B cell (primary cell): ENCODE results near the gene RNF217. TPM values are rescaled to one million over a fixed set of nuclear protein-coding genes. Genes with fewer than 3 reads are reported as not detected.
"Not testable (repeated sequence)": the region's sequence is repeated elsewhere in the genome, so short reads cannot be mapped to it uniquely, and the experiment has no call there.

Source experiments
- ATAC-seq: fragments of 200-7000 bp; cut with Tn5 transposase; one replicate; pipeline ENCODE4 v1.10.0; 2021; ENCODE audit warnings: low read depth, mild to moderate bottlenecking, moderate number of reproducible peaks, moderate library complexity
- CTCF ChIA-PET: fragments of 350-600 bp; sonication (Branson Sonifier 250); formaldehyde crosslinking; loops from one replicate; lab custom pipeline; 2021; ENCODE audit warnings: antibody characterized with exemption, inconsistent platforms; lab: Charles Lee
- POLR2A ChIA-PET: fragments of 350-600 bp; sonication (Branson Sonifier 250); formaldehyde crosslinking; loops from one replicate; lab custom pipeline; 2021; ENCODE audit warnings: antibody characterized with exemption; lab: Charles Lee
- DNase-seq: peaks from one replicate; pipeline ENCODE4 v3.0.0; 2013
- H2AFZ ChIP-seq: 2 replicates; pipeline ENCODE4 v1.6.1; 2012; ENCODE audit warnings: mild to moderate bottlenecking, low read depth, low read length; ENCODE audit not compliant: insufficient read depth, poor library complexity, severe bottlenecking
- H3K27ac ChIP-seq, 2 donors: 1 replicate in 1 of 2; 2 replicates in 1 of 2; pipeline ENCODE4 v1.5.1; 2012 to 2013; ENCODE audit warnings: low read length in 2 of 2, mild to moderate bottlenecking in 2 of 2, moderate library complexity in 1 of 2
- H3K27me3 ChIP-seq, 4 experiments: fragments of 200-600 bp in 1 of 4; sonication (generic) in 1 of 4; replicated peaks in 1 of 4; 1 replicate in 2 of 4; 2 replicates in 2 of 4; pipeline versions ENCODE4 v1.6.1 to v1.7.0; 2013 to 2016; ENCODE audit warnings: low read length in 3 of 4, mild to moderate bottlenecking in 2 of 4, mixed read lengths in 1 of 4, moderate library complexity in 1 of 4; ENCODE audit not compliant: insufficient read depth in 4 of 4, control insufficient read depth in 3 of 4; ENCODE audit errors: control extremely low read depth in 1 of 4
- H3K36me3 ChIP-seq, 2 experiments: replicated peaks in 1 of 2; 1 replicate in 1 of 2; 2 replicates in 1 of 2; pipeline versions ENCODE4 v1.6.1 to v1.7.1; 2013; ENCODE audit warnings: low read length in 1 of 2; ENCODE audit not compliant: insufficient read depth in 2 of 2, control insufficient read depth in 1 of 2; ENCODE audit errors: control extremely low read depth in 1 of 2, extremely low read depth in 1 of 2
- H3K4me1 ChIP-seq, 2 donors: fragments of 200-600 bp in 1 of 2; sonication (generic) in 1 of 2; 1 replicate in 1 of 2; 2 replicates in 1 of 2; pipeline versions ENCODE4 v1.5.1 to v1.6.1; 2013 to 2017; ENCODE audit warnings: low read length in 2 of 2; ENCODE audit not compliant: control insufficient read depth in 2 of 2, insufficient read depth in 2 of 2
- H3K4me2 ChIP-seq: replicated peaks from 2 replicates; pipeline ENCODE3; 2012; ENCODE audit warnings: mild to moderate bottlenecking, low read depth, low read length; ENCODE audit not compliant: poor library complexity, severe bottlenecking
- H3K4me3 ChIP-seq, 5 experiments: fragments of 200-600 bp in 1 of 5; sonication (generic) in 1 of 5; 1 replicate in 3 of 5; 2 replicates in 2 of 5; pipeline versions ENCODE4 v1.5.1 to v1.7.0; 2011 to 2016; ENCODE audit warnings: low read length in 4 of 5, mild to moderate bottlenecking in 4 of 5, low read depth in 2 of 5, control low read depth in 1 of 5, moderate library complexity in 1 of 5; ENCODE audit not compliant: insufficient read depth in 1 of 5; ENCODE audit errors: control extremely low read depth in 1 of 5, extremely low read depth in 1 of 5
- H3K79me2 ChIP-seq: fragments of 200-600 bp; sonication (generic); one replicate; pipeline ENCODE4 v1.6.0; 2016; ENCODE audit warnings: low read length; ENCODE audit not compliant: control insufficient read depth, insufficient read depth
- H3K9ac ChIP-seq: fragments of 200-600 bp; sonication (generic); 2 replicates; pipeline ENCODE4 v1.6.1; 2017; ENCODE audit warnings: mild to moderate bottlenecking, low read length, moderate library complexity
- H3K9me3 ChIP-seq, 3 donors: one replicate each; pipeline versions ENCODE4 v1.6.1 to v1.7.1; 2013; ENCODE audit warnings: low read length in 2 of 3; ENCODE audit not compliant: control insufficient read depth in 2 of 3, insufficient read depth in 1 of 3; ENCODE audit errors: control extremely low read depth in 1 of 3
- H4K20me1 ChIP-seq: 2 replicates; pipeline ENCODE4 v1.6.0; 2012; ENCODE audit warnings: mild to moderate bottlenecking, low read length; ENCODE audit not compliant: insufficient read depth, control insufficient read depth, poor library complexity, severe bottlenecking
- H3K27ac Mint-ChIP-seq: one replicate; pipeline ENCODE4 v1.8.0; 2021; ENCODE audit warnings: mixed read lengths
- H3K27me3 Mint-ChIP-seq: one replicate; pipeline ENCODE4 v1.8.0; 2021; ENCODE audit warnings: mixed read lengths
- H3K4me1 Mint-ChIP-seq: one replicate; pipeline ENCODE4 v1.8.0; 2021; ENCODE audit warnings: mixed read lengths
- H3K4me3 Mint-ChIP-seq: one replicate; pipeline ENCODE4 v1.8.0; 2021; ENCODE audit warnings: mixed read lengths
- H3K9me3 Mint-ChIP-seq: one replicate; pipeline ENCODE4 v1.8.0; 2022; ENCODE audit warnings: mixed read lengths; ENCODE audit not compliant: insufficient read depth
- EZH2 ChIP-seq: IDR thresholded peaks from 2 replicates; pipeline ENCODE4 v1.6.1; 2012; ENCODE audit warnings: borderline replicate concordance, low read depth, mild to moderate bottlenecking, moderate library complexity, low read length; ENCODE audit not compliant: insufficient read depth, poor library complexity, severe bottlenecking
- WGBS: methylation state at CpG from one replicate; pipeline ENCODE4 v1.1.5; 2013; ENCODE audit warnings: missing lambda C conversion rate; ENCODE audit not compliant: insufficient coverage; 5-methylcytosine and 5-hydroxymethylcytosine counted together
- intact Hi-C: fragments of 100-400 bp; cut with micrococcal nuclease; formaldehyde crosslinking; loops from one replicate; pipeline ENCODE4 v1.10.0; 2022
- polyA plus RNA-seq: library from polyadenylated mRNA; depleted of rRNA; stranded (reverse); fragments of >200 nt; gene quantifications from 2 replicates; pipeline ENCODE4 v1.2.3, GENCODE V29; 2012
- total RNA-seq, 2 donors: library from RNA; stranded (reverse); fragments of 120-200 nt in 1 of 2; gene quantifications; 1 replicate in 1 of 2; 2 replicates in 1 of 2; pipeline versions ENCODE4 v1.2.3 to v1.2.4, GENCODE V29; 2013 to 2022
- TF ChIP-seq, protein P1 (sequence below): fragments of 200-600 bp; IDR thresholded peaks from one replicate; pipeline ENCODE4 v1.8.0; 2022; ENCODE audit warnings: antibody characterized with exemption, mild to moderate bottlenecking

The RNF217 gene
- total and polyA plus RNA-seq, 2 donors (not counting 1 experiment from before 2014, with no cell fraction given), result 0.03 TPM; not detected in 1

DNA sequence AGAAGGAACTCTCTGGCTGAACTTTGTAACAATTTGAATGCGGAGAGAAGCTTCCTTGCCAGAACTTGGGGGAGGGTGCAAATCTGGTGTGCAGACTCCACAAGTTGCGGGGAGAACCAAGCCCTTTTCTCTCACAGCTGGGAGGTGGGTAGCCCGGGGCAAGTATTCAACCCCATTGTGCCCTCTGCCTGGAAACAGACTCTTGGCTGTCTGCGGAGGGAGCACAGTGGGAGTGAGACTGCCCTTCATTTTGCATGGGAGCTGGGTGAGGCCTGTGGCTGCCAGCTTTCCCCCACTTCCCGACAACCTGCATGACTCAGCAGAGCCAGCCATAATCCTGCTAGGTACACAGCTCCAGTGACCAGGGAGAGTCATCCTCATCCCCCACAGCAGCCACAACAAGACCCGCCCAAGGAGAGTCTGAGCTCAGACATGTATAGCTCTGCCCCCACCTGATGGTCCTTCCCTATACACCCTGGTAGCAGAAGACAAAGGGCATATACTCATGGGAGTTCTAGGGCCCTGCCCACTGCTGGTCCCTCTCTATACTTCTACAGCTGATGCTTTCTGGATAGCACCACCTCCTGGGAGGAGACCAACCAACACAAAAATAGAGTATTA, 161.9 kb downstream of the RNF217 start:
- TF ChIP-seq, protein P1, sequence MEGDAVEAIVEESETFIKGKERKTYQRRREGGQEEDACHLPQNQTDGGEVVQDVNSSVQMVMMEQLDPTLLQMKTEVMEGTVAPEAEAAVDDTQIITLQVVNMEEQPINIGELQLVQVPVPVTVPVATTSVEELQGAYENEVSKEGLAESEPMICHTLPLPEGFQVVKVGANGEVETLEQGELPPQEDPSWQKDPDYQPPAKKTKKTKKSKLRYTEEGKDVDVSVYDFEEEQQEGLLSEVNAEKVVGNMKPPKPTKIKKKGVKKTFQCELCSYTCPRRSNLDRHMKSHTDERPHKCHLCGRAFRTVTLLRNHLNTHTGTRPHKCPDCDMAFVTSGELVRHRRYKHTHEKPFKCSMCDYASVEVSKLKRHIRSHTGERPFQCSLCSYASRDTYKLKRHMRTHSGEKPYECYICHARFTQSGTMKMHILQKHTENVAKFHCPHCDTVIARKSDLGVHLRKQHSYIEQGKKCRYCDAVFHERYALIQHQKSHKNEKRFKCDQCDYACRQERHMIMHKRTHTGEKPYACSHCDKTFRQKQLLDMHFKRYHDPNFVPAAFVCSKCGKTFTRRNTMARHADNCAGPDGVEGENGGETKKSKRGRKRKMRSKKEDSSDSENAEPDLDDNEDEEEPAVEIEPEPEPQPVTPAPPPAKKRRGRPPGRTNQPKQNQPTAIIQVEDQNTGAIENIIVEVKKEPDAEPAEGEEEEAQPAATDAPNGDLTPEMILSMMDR, result no peak
- TF ChIP-seq EZH2, result no peak
- H3K4me3 Mint-ChIP-seq, result no peak overlapping the region
- Histone ChIP-seq H3K9ac (no peak overlapping the region), H3K4me3 (no peak overlapping the region), H3K36me3 (no peaks in the 10 kb centered on the region), H4K20me1 (no peaks in the 10 kb centered on the region), H2AFZ (no peak overlapping the region), H3K9me3 (peaks cover 0 to 6% (median 0%) of the 10 kb centered on the region in 3 donors), H3K4me2 (no peak overlapping the region), H3K27ac (no peak overlapping the region), H3K4me1 (no peaks in the 10 kb centered on the region), H3K27me3 (no peaks in the 10 kb centered on the region), H3K79me2 (no peaks in the 10 kb centered on the region)
- H3K4me1 Mint-ChIP-seq, result no peaks in the 10 kb centered on the region
- peaks cover 5% of the 10 kb centered on the region for H3K27me3 Mint-ChIP-seq
- intact Hi-C loops, result no loop called here
- no peak for ATAC-seq
- no peak for DNase-seq
- CTCF ChIA-PET, result no interaction called here
- POLR2A ChIA-PET, result no interaction called here
- no peaks in the 10 kb centered on the region for H3K9me3 Mint-ChIP-seq
- H3K27ac Mint-ChIP-seq, result no peak overlapping the region
- 84% methylated on average over 6 of the region's 6 CpGs for WGBS

DNA sequence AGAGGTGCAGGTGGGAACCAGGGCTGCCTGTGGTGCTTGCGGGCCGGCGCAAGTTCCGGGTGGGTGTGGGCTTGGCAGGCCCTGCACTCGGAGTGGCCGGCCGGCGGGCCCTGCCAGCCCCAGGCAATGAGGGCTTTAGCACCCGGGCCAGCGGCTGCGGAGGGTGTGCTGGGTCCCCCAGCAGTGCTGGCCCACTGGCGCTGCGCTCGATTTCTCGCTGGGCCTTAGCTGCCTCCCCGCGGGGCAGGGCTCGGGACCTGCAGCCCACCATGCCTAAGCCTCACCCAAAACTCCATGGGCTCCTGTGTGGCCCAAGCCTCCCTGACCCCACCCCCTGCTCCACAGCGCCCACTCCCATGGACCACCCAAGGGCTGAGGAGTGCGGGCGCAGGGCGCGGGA, 163.6 kb downstream of the RNF217 start:
- H3K36me3 ChIP-seq, H3K27ac ChIP-seq, POLR2A ChIA-PET, H2AFZ ChIP-seq, H3K4me3 ChIP-seq, ATAC-seq, intact Hi-C loops, H3K79me2 ChIP-seq, H3K9ac ChIP-seq, H3K4me1 ChIP-seq, H3K27ac Mint-ChIP-seq, H3K9me3 ChIP-seq, H3K4me2 ChIP-seq, CTCF ChIA-PET, DNase-seq, H4K20me1 ChIP-seq, H3K27me3 Mint-ChIP-seq, H3K4me1 Mint-ChIP-seq, H3K27me3 ChIP-seq, H3K9me3 Mint-ChIP-seq, H3K4me3 Mint-ChIP-seq: not testable (repeated sequence)
- 98% methylated on average over 22 of the region's 23 CpGs for WGBS
